ENCODE data around the gene CPXM2. TPM values are rescaled to one million over a fixed set of nuclear protein-coding genes. Genes with fewer than 3 reads are reported as not detected.

Gene CPXM2
- total and polyA plus RNA-seq, 10 of the 15 experiments (the other 5 are each of a cell fraction or from before 2014, with no cell fraction given): 0.08 to 1.1 (median 0.58) TPM

- intact Hi-C loops (cut with micrococcal nuclease; ENCODE audit: unreplicated experiment): no loop called here
- Histone ChIP-seq H2AFZ (ENCODE audit: control insufficient read depth, low read depth, low read length) (no peak overlapping the region), H3K36me3 (ENCODE audit: control insufficient read depth in 2 of 2, insufficient read depth in 2 of 2, low read length in 1 of 2) (no peaks in the 10 kb centered on the region), H3K4me3 (no peak overlapping the region), H3K27me3 (replicated peaks in 1 of 2; ENCODE audit: control insufficient read depth in 2 of 2, insufficient read depth in 2 of 2, low read length in 1 of 2) (no peaks in the 10 kb centered on the region), H3K27ac (ENCODE audit: control insufficient read depth, insufficient read depth) (no peak overlapping the region), H3K9ac (ENCODE audit: control insufficient read depth, insufficient read depth, low read length) (no peak overlapping the region), H4K20me1 (ENCODE audit: control insufficient read depth, insufficient read depth) (no peaks in the 10 kb centered on the region), H3K9me3 (replicated peaks; ENCODE audit: control insufficient read depth, insufficient read depth, low read length) (no peaks in the 10 kb centered on the region), H3K4me2 (ENCODE audit: control insufficient read depth, insufficient read depth) (no peak overlapping the region), H3K4me1 (ENCODE audit: control insufficient read depth, insufficient read depth, low read length) (no peaks in the 10 kb centered on the region), H3K79me2 (ENCODE audit: control insufficient read depth, insufficient read depth, low read length) (no peaks in the 10 kb centered on the region)
- in situ Hi-C loops (cut with MboI): no loop called here
- ChIA-PET POLR2A (no interaction called here), RAD21 (ENCODE audit: unreplicated experiment) (no interaction called here), CTCF (no interaction called here), SMC1A (ENCODE audit: uncharacterized antibody, unreplicated experiment) (no interaction called here)
- TF ChIP-seq LARP7 (IDR thresholded peaks at IDR 0.05) (no peak), RCOR1 (conservative IDR thresholded peaks at IDR 0.05; ENCODE audit: low read depth, low read length) (no peak)
- no peak for DNase-seq (ENCODE audit: low read depth, low spot score)
- WGBS (ENCODE audit: insufficient coverage, insufficient replicate concordance, low lambda C conversion rate, missing lambda C conversion rate): 33% methylated on average over 7 of the region's 7 CpGs
- ATAC-seq: no peak
- BruUV-seq (replicated peaks): no TSS peak
- no peak for FAIRE-seq
Observed at GRCh38 chr10:123939591-123939990, 48.0 kb upstream of the CPXM2 start.

GRCh38 chr10:123938890-123939289 is 47.3 kb upstream of the CPXM2 start:
- ChIA-PET RAD21 (ENCODE audit: unreplicated experiment) (no interaction called here), CTCF (no interaction called here), POLR2A (no interaction called here), SMC1A (ENCODE audit: uncharacterized antibody, unreplicated experiment) (no interaction called here)
- 28% methylated on average over 4 of the region's 4 CpGs for WGBS (ENCODE audit: insufficient coverage, insufficient replicate concordance, low lambda C conversion rate, missing lambda C conversion rate)
- Histone ChIP-seq H3K27ac (ENCODE audit: control insufficient read depth, insufficient read depth) (no peak overlapping the region), H3K9me3 (replicated peaks; ENCODE audit: control insufficient read depth, insufficient read depth, low read length) (no peaks in the 10 kb centered on the region; the same call in 2 of the 3 replicates), H3K27me3 (replicated peaks in 1 of 2; ENCODE audit: control insufficient read depth in 2 of 2, insufficient read depth in 2 of 2, low read length in 1 of 2) (no peaks in the 10 kb centered on the region), H3K36me3 (ENCODE audit: control insufficient read depth in 2 of 2, insufficient read depth in 2 of 2, low read length in 1 of 2) (no peaks in the 10 kb centered on the region), H3K4me2 (ENCODE audit: control insufficient read depth, insufficient read depth) (no peak overlapping the region), H3K4me1 (ENCODE audit: control insufficient read depth, insufficient read depth, low read length) (no peaks in the 10 kb centered on the region), H4K20me1 (ENCODE audit: control insufficient read depth, insufficient read depth) (no peaks in the 10 kb centered on the region), H3K9ac (ENCODE audit: control insufficient read depth, insufficient read depth, low read length) (no peak overlapping the region), H3K4me3 (no peak overlapping the region), H2AFZ (ENCODE audit: control insufficient read depth, low read depth, low read length) (no peak overlapping the region), H3K79me2 (ENCODE audit: control insufficient read depth, insufficient read depth, low read length) (no peaks in the 10 kb centered on the region)
- FAIRE-seq (no peak), ATAC-seq (no peak), DNase-seq (ENCODE audit: low read depth, low spot score) (no peak)
- no TSS peak for BruUV-seq (replicated peaks)
- TF ChIP-seq SMC3 (IDR thresholded peaks at IDR 0.05; ENCODE audit: borderline replicate concordance, low read length) (no peak), IRF4 (IDR thresholded peaks at IDR 0.05; ENCODE audit: low read depth, low read length) (no peak), SIN3A (IDR thresholded peaks at IDR 0.05; ENCODE audit: low read depth, low read length) (no peak), RELA (IDR thresholded peaks at IDR 0.05; ENCODE audit: borderline replicate concordance, partially characterized antibody) (no peak), CREM (IDR thresholded peaks at IDR 0.05; ENCODE audit: low read depth) (no peak), MLLT1 (IDR thresholded peaks at IDR 0.05) (no peak), PBX3 (IDR thresholded peaks at IDR 0.05; ENCODE audit: insufficient replicate concordance, low read depth, low read length) (no peak), ZBED1 (IDR thresholded peaks at IDR 0.05; ENCODE audit: borderline replicate concordance) (no peak), NKRF (conservative IDR thresholded peaks at IDR 0.05) (no peak), SIX5 (IDR thresholded peaks at IDR 0.05; ENCODE audit: low read depth, low read length, severe bottlenecking) (no peak), CHD2 (IDR thresholded peaks at IDR 0.05; ENCODE audit: borderline replicate concordance, low read depth, low read length) (no peak)
- in situ Hi-C loops (cut with MboI): no loop called here
- intact Hi-C loops (cut with micrococcal nuclease; ENCODE audit: unreplicated experiment): no loop called here
